IPS-18c (cell line): ENCODE results near the gene ST3GAL2.
A peak's percentile ranks its signal among the peaks of the same experiment; 100 is the strongest.
"Not testable (repeated sequence)": the region's sequence is repeated elsewhere in the genome, so short reads cannot be mapped to it uniquely, and the experiment has no call there.

Experiments used
- H3K4me3 ChIP-seq: 2 replicates; pipeline ENCODE4 v1.7.0; 2013; ENCODE audit warnings: low read depth, mild to moderate bottlenecking, low read length, moderate library complexity; ENCODE audit not compliant: insufficient read depth
- H3K9me3 ChIP-seq: one replicate; pipeline ENCODE4 v1.6.1; 2013; ENCODE audit warnings: mild to moderate bottlenecking, low read length, moderate library complexity; ENCODE audit not compliant: control insufficient read depth, insufficient read depth

The ST3GAL2 gene

DNA sequence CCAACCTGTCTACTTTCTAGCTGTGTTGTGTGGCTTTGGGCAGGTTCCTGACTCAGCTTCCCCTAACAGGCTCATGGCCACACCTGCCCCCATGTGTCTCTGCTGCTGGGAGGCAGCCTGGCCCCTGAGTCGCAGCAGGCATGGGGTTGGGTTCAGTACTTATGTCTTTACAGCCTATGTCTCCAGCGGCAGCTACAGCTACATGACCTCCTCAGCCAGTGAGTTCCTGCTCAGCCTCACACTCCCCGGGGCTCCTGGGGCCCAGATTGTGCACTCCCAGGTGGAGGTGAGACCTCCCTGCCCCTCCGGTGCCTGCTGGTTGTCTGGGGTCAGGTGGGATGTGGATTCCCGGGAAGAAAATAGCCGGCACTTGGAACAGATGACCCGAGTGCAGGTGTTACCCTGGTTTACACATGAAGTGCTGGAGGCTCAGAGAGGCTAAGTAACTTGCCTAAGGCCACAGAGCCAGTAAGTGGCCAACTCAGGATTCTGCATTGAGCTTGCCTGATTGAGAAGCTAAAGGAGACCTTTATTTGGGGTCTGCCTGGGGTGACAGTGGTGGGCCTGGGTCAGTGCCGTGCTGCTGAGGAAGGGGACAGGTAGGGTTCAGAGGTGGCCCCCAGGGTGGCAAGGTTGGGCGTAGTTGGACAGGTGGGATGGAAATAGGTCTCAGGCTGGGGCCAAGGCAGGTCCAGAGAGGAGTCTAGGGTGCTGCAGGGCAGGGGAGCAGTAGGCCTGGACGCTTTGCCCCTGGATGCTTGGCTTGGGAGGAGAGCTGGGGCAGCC is 31.4 kb upstream of the ST3GAL2 start:
- H3K4me3 ChIP-seq: no peak overlapping the region
- H3K9me3 ChIP-seq: no peaks in the 10 kb centered on the region

DNA sequence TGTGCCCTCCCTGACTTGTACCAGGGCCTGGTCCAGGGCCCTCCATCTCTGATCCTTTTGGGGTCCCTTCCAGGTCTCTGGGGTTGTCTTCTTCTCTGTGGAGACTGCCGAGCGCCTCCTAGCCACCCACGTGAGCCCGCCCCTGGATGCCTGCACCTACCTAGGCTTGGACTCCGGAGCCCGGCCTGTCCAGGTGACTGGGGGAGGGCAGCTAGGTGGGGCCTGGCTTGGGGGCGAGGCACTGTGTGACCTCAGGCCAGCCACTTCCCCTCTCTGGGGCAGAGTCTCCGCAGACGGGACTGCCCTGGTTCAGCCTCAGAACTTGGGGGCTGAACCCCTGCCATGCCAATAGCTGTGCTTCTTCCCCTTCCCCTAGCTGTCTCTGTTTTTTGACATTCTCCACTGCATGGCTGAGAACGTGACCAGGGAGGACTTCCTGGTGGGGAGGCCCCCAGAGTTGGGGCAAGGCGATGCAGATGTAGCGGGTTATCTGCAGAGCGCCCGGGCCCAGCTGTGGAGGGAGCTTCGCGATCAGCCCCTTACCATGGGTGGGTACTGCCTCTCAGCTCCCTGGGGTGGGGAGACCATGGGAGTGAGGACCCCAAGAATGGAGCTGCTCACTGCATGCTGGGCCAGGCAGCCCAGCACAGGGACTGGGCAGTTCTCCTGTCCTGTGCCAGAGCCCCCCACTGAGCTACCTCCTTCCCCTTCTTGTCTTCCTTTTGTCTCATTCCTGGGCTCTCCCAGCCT is 30.1 kb upstream of the ST3GAL2 start:
- H3K9me3 ChIP-seq: no peaks in the 10 kb centered on the region
- H3K4me3 ChIP-seq: no peak overlapping the region

DNA sequence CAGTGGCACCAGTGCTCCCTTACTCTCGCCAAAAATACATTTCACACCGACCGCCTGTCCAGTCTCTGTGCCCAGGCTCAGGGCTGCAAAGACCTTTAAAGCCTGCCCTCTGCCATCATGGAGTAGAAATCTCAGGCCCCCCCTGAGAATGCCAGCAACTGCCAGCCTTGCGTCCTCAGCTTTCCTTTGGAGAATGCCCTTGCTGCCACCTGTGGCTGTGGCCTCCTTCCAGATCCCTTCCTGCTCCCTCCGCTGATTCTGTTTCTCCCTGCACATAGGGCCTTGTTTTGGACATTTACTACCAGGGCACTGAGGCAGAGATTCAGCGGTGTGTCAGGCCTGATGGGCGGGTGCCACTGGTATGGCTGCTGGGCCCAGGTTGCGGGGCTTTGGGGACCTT is 28.7 kb upstream of the ST3GAL2 start:
- no peaks in the 10 kb centered on the region for H3K9me3 ChIP-seq
- H3K4me3 ChIP-seq: no peak overlapping the region

DNA sequence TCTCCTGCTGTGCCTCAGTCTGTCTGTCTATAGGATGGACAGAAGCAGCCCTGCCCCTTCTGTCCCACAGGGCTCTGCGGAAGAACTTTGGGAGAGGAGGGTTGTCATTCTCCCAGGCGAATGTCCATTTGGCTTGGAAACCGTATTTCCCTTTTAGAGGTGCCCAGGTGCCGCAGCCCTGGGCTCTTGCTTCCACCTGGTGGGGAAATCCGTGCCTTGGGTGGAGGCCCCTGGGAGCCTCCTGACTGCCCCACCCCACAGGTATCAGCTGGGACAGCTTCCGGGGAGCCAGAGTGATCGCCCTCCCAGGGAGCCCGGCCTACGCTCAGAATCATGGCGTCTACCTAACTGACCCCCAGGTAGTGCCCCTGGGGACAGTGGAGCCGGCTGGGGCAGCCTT is 28.2 kb upstream of the ST3GAL2 start:
- no peaks in the 10 kb centered on the region for H3K9me3 ChIP-seq
- H3K4me3 ChIP-seq: no peak overlapping the region

DNA sequence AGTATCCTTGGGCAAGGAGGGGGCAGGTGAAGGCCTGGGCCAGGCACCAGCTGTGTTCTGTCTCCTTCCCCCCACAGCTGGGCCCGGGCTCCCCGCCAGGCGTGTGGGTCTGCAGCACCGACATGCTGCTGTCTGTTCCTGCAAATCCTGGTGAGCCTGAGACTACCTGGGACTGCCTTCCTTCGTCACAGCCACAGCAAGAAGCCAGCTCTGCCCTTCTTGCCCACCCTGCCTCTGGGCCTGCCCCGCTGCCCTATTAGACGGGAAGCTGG is 27.8 kb upstream of the ST3GAL2 start:
- Histone ChIP-seq H3K9me3 (no peaks in the 10 kb centered on the region), H3K4me3 (no peak overlapping the region)

DNA sequence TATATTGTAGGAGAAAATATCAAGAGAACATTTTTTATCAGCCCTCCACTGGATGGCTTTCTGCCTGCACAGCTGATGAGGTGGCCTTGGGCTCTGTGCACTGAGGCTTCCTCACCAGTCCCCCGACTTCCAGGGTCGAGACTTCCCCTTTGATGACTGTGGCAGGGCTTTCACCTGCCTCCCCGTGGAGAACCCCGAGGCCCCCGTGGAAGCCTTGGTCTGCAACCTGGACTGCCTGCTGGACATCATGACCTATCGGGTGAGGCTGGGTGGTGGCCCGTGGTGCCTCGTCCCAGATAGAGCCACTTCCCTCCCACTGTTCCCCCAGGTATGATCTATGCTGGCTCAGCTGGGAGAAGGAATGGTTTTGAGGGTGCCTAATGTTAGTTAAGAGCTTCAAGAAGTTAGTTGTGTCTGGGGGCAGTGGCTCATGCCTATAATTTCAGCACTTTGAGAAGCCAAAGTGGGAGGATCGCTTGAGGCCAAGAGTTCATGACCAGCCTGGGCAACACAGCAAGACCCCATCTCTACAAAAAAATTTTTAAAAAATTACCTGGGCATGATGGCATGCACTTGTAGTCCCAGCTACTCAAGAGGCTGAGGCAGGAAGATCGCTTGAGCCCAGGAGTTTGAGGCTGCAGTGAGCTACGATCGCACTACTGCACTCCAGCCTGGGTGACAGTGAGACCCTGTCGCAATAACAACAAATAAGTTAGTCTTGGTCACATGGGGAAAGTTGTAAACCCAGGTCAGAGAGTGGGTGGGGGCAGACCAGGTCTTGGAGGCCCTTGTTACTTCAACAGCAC is 27.3 kb upstream of the ST3GAL2 start:
- peaks cover 2% of the 10 kb centered on the region for H3K9me3 ChIP-seq
- no peak overlapping the region for H3K4me3 ChIP-seq

DNA sequence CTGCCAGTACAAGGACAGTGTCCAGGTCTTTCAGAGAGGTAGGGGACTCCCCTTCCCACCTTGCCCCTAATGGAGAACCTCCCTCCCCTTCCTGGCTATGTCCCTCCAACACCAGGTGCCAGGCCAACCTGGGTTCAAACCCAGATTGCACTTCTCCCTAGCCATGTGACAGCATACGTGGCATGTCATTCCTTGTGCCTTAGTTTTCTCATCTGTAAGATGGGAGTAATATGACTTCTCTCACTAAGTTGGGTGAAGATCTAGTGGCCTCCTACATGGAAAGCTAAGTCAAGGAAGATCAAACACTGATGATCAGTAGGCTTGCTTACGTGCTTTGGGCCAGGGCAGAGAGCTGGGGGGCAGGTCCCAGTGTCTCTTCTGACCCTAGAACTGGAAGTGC is 24.3 kb upstream of the ST3GAL2 start:
- H3K4me3 ChIP-seq: no peak overlapping the region
- H3K9me3 ChIP-seq: peaks cover 2% of the 10 kb centered on the region

DNA sequence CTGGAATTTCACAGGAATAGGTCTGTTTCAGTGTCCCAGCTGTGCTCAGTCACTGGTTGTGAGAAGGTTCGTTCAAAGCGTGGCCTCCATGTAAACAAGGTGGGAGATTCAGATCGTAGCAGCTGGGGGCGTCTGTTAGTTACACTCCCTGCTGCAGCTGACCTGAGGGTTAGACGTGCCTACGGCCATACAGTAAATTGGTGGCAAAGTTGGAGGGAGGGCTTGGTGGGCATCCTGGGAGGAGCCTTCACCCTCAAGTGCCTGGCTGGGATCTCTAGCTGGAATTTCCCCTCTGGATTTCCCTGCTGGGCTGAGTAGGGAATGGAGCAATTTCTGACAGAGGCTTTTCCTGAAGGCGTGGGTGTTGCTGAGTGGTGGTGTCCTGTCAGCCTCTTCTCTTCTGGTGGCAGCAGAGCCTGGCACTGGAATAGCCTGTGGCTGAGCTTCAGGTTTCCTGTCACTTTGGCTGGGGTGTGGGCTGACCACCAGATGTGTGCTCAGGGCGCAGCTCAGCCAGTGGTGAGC is 21.9 kb upstream of the ST3GAL2 start:
- Histone ChIP-seq H3K9me3 (peaks cover 2% of the 10 kb centered on the region), H3K4me3 (no peak overlapping the region)

DNA sequence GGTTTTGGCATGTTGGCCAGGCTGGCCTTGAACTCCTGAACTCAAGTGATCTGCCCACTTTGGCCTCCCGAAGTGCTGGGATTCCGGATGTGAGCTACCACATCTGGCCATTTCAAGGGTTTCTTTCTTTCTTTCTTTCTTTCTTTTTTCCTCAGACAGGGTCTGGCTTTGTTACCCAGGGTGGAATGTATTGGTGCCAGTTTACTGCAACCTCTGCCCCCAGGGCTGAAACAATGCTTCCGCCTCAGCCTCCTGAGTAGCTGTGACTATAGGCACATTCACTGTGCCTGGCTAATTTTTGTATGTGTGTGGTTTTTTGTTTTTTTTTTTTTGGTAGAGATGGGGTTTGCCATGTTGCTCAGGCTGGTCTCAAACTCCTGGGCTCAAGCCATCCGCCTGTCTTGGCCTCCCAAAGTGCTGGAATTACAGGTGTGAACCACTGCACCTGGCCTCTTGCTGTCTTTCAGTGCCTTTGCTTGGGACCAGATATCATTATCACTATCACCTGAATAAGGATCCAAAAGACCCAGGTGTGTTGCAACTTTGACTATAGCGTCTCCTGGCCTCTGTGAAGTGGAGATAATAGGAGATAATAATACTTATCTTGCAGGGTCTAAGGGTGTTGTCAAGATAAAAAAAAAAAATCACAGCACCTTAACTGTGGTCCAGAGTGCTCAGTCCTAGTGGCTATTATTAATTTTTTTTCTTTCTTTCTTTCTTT is 18.7 kb upstream of the ST3GAL2 start:
- Histone ChIP-seq H3K9me3 (peaks cover 2% of the 10 kb centered on the region), H3K4me3 (no peak overlapping the region)

DNA sequence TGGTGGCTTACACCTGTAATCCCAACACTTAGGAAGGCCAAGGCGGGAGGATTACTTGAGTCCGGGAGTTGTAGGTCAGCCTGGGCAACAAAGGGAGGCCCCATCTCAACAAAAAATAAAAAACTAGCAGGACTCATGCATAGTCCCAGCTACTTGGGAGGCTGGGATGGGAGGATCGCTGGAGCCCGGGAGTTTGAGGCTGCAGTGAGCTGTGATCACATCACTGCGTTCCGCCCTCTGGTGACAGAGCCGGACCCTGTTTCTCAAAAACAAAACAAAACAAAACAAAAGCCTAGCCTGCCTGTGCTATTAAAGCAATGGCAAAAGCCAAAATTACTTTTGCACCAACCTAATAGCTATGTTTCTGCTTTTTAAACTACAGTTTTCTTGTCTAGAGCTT is 17.0 kb upstream of the ST3GAL2 start:
- no peak overlapping the region for H3K4me3 ChIP-seq

DNA sequence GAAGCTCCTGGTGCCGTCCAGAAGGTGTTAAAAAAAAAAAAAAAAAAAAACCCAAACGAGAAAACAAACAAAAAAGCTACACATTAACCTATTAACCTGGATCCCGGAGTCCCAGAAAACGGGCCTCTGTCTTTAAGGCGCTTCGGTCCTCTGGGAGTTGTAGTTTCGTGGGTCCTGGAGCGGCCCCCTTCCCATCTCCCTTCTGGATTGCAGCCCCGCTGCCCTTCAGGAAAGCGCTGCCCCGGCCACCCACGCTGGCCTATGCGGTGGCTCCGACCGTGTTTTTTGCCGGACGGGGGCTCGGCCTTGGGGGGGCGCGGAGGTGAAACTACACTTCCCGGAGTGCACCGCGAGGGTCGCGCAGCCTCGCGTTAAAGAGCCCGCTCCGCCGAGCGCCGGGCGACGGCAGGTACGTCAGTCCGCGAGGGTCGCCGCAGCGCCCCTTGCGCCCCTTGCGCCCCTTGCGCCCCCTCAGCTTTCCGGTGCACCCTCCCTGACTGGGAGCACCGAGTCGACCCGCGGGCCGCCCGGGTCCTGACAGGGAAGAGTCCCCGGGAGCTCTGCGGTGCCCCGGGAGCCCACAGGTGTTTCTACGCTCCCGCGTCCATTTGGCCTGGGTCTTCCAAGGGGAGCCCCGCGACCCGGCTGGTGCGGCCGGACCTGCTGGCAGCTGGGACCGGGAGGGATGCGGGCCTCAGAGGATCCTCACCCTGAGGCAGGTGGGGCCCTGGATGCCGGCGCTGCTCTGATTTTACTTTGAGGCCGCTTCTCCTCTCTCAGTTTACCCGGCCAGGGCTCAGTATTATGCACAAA is 15.5 kb upstream of the ST3GAL2 start, which contains the start of gene FCSK:
FCSK (plus strand) TSS at position 374 of the 813 bp plus-strand sequence. CDS start 8,596 bp downstream, outside the sequence.
- H3K4me3 ChIP-seq: peak within 1 kb of the TSS; percentile 86
- no peaks in the 10 kb centered on the region for H3K9me3 ChIP-seq

More for the DNA sequence above, 17.0 kb upstream of the ST3GAL2 start:
- no peaks in the 10 kb centered on the region for H3K9me3 ChIP-seq

DNA sequence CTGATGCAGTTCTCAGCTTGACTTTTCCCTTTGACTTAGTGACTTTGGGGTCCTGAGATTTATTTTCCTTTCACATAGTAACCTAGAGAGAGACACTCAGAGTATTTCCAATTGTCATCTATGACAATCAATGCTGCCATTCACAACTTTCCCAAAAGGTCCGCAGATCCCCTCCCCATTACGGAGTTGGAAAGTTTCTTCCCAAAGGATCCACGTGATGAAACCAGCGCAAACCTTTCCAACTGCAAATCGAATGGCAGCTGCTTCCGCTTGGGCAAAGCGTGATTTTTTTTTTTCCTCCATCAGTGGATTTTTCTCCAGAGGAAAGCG is 15.0 kb upstream of the ST3GAL2 start:
- Histone ChIP-seq H3K4me3 (peak overlapping the region; percentile 86), H3K9me3 (no peaks in the 10 kb centered on the region)

DNA sequence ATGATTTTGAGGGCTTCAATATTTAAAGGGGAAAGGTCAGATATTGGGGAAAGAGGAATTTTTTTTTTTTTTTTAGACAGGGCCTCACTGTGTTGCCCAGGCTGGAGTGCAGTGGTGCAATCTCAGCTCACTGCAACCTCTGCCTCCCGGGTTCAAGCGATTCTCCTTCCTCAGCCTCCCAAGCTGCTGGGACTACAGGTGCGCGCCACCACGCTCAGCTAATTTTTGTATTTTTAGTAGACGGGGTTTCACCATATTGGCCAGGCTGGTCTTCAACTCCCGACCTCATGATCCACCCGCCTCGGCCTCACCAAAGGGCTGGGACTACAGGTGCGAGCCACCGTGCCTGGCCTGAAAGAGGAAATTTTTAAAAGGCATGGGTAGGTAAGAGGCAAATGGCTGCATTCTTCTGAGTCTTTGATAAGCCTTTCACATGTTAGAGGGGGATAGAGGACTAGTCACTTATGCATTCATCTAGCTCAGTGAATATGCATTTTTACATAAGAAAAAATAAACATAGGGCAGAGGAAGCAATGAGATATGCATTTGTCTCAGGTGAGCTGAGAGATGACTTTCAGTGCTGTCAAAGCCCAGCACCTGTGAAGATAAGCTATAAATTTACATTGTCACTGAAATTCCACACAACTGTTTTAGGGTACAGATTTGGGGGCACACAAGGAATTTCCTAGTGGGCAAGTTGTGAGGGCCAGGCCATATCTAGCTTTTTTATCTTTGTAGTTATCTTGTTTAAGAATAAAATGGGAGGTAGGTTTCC is 14.4 kb upstream of the ST3GAL2 start:
- Histone ChIP-seq H3K4me3 (peak overlapping the region; percentile 86), H3K9me3 (no peaks in the 10 kb centered on the region)

DNA sequence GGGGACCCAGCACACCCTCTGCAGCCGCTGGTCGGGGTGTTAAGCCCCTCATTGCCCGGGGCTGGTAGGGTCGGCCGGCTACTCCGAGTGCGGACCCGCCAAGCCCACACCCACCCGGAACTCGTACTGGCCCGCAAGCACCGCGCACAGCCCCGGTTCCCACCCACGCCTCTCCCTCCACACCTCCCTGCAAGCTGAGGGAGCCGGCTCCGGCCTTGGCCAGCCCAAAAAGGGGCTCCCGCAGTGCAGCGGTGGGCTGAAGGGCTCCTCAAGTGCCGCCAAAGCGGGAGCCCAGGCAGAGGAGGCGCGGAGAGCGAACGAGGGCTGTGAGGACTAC is 12.1 kb upstream of the ST3GAL2 start:
- not testable (repeated sequence) for H3K9me3 ChIP-seq, H3K4me3 ChIP-seq

DNA sequence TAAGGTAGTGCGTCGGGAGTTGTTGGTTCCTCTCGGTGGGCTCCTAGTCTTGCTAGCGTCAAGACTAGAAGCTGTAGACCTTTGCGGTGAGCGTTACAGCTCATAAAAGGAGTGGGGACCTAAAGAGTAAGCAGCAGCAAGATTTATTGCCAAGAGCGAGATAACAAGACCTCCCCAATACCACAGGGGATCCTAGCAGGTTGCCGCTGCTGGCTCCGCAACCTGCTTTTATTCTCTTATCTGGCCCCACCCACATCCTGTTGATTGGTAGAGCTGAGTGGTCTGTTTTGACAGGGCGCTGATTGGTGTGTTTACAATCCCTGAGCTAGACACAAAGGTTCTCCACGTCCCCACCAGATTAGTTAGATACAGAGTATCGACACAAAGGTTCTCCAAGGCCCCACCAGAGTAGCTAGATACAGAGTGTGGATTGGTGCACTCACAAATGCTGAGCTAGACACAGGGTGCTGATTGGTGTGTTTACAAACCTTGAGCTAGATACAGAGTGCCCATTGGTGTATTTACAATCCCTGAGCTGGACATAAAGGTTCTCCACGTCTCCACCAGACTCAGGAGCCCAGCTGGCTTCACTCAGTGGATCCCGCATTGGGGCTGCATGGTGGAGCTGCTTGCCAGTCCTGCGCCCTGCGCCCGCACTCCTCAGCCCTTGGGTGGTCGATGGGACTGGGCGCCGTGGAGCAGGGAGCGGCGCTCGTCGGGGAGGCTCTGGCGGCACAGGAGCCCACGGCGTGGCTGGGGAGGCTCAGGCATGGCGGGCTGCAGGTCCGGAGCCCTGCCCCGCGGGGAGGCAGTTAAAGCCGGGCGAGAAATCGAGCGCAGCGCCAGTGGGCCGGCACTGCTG is 11.5 kb upstream of the ST3GAL2 start:
- H3K9me3 ChIP-seq, H3K4me3 ChIP-seq: not testable (repeated sequence)
